Tibial artery (tissue), 4 donors: ENCODE measurements around the gene PKP1.

Experiments
- DNase-seq, 2 donors: peaks; one replicate each; pipeline ENCODE4 v3.0.0-alpha.2; 2019
- H3K27ac ChIP-seq, 2 donors: fragments of 200-600 bp; sonication (generic) in 1 of 2; 1 replicate in 1 of 2; 2 replicates in 1 of 2; pipeline ENCODE4 v1.5.1; 2018 to 2019; ENCODE audit warnings: mild to moderate bottlenecking in 1 of 2
- H3K27me3 ChIP-seq, 2 donors: fragments of 200-600 bp; sonication (generic) in 1 of 2; one replicate each; pipeline versions ENCODE4 v1.5.1 to v1.6.0; 2016 to 2019
- H3K36me3 ChIP-seq, 3 donors: fragments of 200-600 bp; sonication (generic) in 2 of 3; one replicate each; pipeline ENCODE4 v1.5.1; 2016 to 2019; ENCODE audit warnings: mild to moderate bottlenecking in 2 of 3
- H3K4me1 ChIP-seq, 4 donors: fragments of 200-600 bp; sonication (generic) in 2 of 4; 1 replicate in 3 of 4; 2 replicates in 1 of 4; pipeline ENCODE4 v1.5.1; 2016 to 2019
- H3K4me3 ChIP-seq, 2 donors: fragments of 200-600 bp; sonication (generic) in 1 of 2; 1 replicate in 1 of 2; 2 replicates in 1 of 2; pipeline ENCODE4 v1.5.1; 2018 to 2019; ENCODE audit warnings: mild to moderate bottlenecking in 2 of 2
- H3K9me3 ChIP-seq, 3 donors: fragments of 200-600 bp; sonication (generic) in 1 of 3; one replicate each; pipeline ENCODE4 v1.5.1; 2016 to 2019
- CTCF ChIP-seq, 2 experiments: fragments of 200-600 bp in 1 of 2; fragments of 450-650 bp in 1 of 2; IDR thresholded peaks; one replicate each; pipeline ENCODE4 v1.5.1; 2017 to 2019; ENCODE audit warnings: antibody characterized with exemption in 2 of 2, mild to moderate bottlenecking in 1 of 2, moderate library complexity in 1 of 2
- intact Hi-C: fragments of 100-400 bp; cut with DNase I; formaldehyde crosslinking; loops from one replicate; pipeline ENCODE4 v1.15.0; 2023; ENCODE audit warnings: low total_unique reads

The PKP1 gene

GRCh38 chr1:201371792-201372191 is 88.5 kb downstream of the PKP1 start:
- H3K27me3 ChIP-seq: peaks cover 0 to 54% of the 10 kb centered on the region in 2 donors
- H3K4me3 ChIP-seq: no peak overlapping the region
- no peak for DNase-seq
- H3K9me3 ChIP-seq: no peaks in the 10 kb centered on the region
- TF ChIP-seq CTCF (IDR thresholded peaks at IDR 0.05): no peak
- intact Hi-C loops: no loop called here
- H3K36me3 ChIP-seq: no peaks in the 10 kb centered on the region
- no peak overlapping the region for H3K27ac ChIP-seq
- no peaks in the 10 kb centered on the region for H3K4me1 ChIP-seq

GRCh38 chr1:201374364-201374763 is 91.1 kb downstream of the PKP1 start:
- H3K9me3 ChIP-seq: no peaks in the 10 kb centered on the region
- H3K4me1 ChIP-seq: no peaks in the 10 kb centered on the region
- peaks cover 0 to 52% of the 10 kb centered on the region in 2 donors for H3K27me3 ChIP-seq
- no peak overlapping the region for H3K27ac ChIP-seq
- TF ChIP-seq CTCF (IDR thresholded peaks at IDR 0.05): no peak
- H3K36me3 ChIP-seq: no peaks in the 10 kb centered on the region
- DNase-seq: no peak
- intact Hi-C loops: no loop called here
- H3K4me3 ChIP-seq: no peak overlapping the region

DNA sequence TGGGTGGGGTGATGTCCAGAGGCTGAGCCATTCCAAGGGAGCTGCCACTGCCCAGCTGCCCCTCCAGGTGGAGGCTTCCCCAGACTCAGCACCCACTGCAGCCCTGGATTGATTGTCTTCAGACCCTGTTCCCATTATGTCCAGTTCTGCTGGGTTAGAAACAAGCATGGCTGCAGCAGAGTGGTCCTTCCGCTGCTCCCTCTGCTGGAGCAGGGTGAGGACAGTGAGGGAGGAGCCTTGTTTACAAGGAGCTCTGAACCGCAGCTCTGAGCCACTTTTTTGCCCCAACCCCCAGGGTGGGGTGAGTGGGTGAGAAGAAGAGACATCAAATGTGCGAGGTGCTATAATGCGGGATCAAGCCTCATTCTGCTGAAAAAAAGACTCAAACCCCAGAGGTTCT is 91.9 kb downstream of the PKP1 start:
- no peaks in the 10 kb centered on the region for H3K36me3 ChIP-seq
- no peak for TF ChIP-seq CTCF (IDR thresholded peaks at IDR 0.05)
- H3K4me3 ChIP-seq: no peak overlapping the region

GRCh38 chr1:201376107-201376463 is 92.8 kb downstream of the PKP1 start:
- Histone ChIP-seq H3K9me3 (no peaks in the 10 kb centered on the region), H3K4me1 (peaks cover 0 to 12% (median 0%) of the 10 kb centered on the region in 4 donors), H3K36me3 (no peaks in the 10 kb centered on the region), H3K27ac (no peak overlapping the region), H3K4me3 (no peak overlapping the region), H3K27me3 (peaks cover 0 to 52% of the 10 kb centered on the region in 2 donors)
- intact Hi-C loops: no loop called here
- no peak for TF ChIP-seq CTCF (IDR thresholded peaks at IDR 0.05)
- no peak for DNase-seq

More for the DNA sequence above, 91.9 kb downstream of the PKP1 start:
- H3K27ac ChIP-seq: no peak overlapping the region
- peaks cover 0 to 4% (median 0%) of the 10 kb centered on the region in 4 donors for H3K4me1 ChIP-seq
- peaks cover 0 to 50% of the 10 kb centered on the region in 2 donors for H3K27me3 ChIP-seq
- no peak for DNase-seq
- intact Hi-C loops: no loop called here
- H3K9me3 ChIP-seq: no peaks in the 10 kb centered on the region

DNA sequence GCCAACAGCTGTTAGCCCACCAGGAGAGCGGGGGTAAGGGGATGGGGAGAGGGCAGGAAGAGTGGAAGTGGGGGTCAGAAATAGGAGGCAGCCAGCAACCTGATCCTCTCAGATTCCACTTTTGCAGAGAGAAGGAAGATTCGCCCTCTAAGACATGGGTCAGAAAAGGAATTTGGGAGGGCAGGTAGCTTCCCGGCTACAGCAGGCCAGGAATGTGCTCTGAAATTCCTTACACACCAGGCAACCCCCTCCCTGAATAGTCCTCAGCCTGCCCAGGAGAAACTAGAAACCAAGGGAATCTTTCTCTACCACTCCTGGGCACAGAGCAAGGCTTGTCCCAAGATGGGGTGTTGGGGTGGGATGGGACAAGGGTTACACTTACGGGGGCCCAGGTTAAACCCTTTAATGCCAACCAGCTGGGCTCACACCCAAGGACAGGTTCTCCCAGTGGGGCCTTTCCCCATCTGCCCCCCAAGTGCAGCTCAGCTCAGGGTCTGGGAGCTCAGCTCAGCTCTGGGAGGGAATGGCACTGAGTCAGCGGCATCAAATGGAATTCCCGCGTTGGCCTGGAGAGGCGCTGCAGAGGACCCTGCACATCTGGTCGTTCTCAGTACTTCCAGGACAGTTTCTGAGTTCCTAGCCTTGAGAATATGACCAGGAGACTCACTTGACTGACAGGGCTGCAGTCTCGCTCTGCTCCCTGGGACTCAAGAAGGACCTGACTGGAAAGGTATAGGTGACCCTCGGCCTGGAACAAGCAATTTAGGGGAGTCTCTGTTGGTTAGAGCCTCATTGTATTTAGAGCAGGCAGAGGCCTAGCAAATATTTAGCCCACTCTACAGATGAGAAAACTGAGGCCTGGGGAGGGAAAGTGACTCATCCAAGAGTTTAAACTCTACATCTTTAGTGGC is 93.4 kb downstream of the PKP1 start:
- H3K27ac ChIP-seq: no peak overlapping the region
- intact Hi-C loops: no loop called here
- peak in 1 of 2 experiments; percentile 8 for TF ChIP-seq CTCF (IDR thresholded peaks at IDR 0.05)
- no peak overlapping the region for H3K4me3 ChIP-seq
- no peaks in the 10 kb centered on the region for H3K9me3 ChIP-seq
- DNase-seq: no peak
- peaks cover 0 to 54% of the 10 kb centered on the region in 2 donors for H3K27me3 ChIP-seq
- H3K36me3 ChIP-seq: no peaks in the 10 kb centered on the region
- peaks cover 0 to 12% (median 0%) of the 10 kb centered on the region in 4 donors for H3K4me1 ChIP-seq
